HEK293 (cell line): ENCODE data around the gene ACTL8.

Experiments used
- CTCF ChIA-PET: fragments of 350-600 bp; formaldehyde crosslinking; extraction: SDS; loops from one replicate; lab custom pipeline; 2021; ENCODE audit warnings: antibody characterized with exemption; lab: Yijun Ruan, JAX
- POLR2A ChIA-PET: fragments of 300-600 bp; formaldehyde crosslinking; extraction: SDS; loops from one replicate; lab custom pipeline; 2020; ENCODE audit warnings: antibody characterized with exemption, inconsistent platforms; lab: Yijun Ruan, JAX
- H3K27ac ChIP-seq: fragments of 200-500 bp; sonication (Bioruptor generic); 2 replicates; pipeline ENCODE4 v1.5.1; 2014; ENCODE audit warnings: low read depth, low read length, control low read depth, inconsistent platforms; ENCODE audit errors: extremely low read depth
- H3K36me3 ChIP-seq, 2 experiments: fragments of 200-500 bp in 1 of 2; sonication (Bioruptor generic) in 1 of 2; 1 replicate in 1 of 2; 2 replicates in 1 of 2; pipeline ENCODE4 v1.5.1; 2014 to 2017; ENCODE audit warnings: inconsistent platforms in 2 of 2, low read length in 2 of 2; ENCODE audit not compliant: control insufficient read depth in 2 of 2, insufficient read depth in 1 of 2
- H3K4me1 ChIP-seq: fragments of 200-500 bp; sonication (Bioruptor generic); 2 replicates; pipeline ENCODE4 v1.5.1; 2014; ENCODE audit warnings: mild to moderate bottlenecking, low read length, inconsistent platforms; ENCODE audit not compliant: control insufficient read depth, insufficient read depth
- H3K4me3 ChIP-seq: 2 replicates; pipeline ENCODE4 v1.5.1; 2011; ENCODE audit warnings: low read depth, mild to moderate bottlenecking, control low read depth, low read length, moderate library complexity
- H3K9me3 ChIP-seq: fragments of 200-500 bp; sonication (Bioruptor generic); 2 replicates; pipeline ENCODE4 v1.5.1; 2014; ENCODE audit warnings: low read depth, low read length, inconsistent platforms; ENCODE audit not compliant: control insufficient read depth, insufficient read depth
- GLI2 ChIP-seq: fragments of 450-650 bp; formaldehyde crosslinking; IDR thresholded peaks from 2 replicates; pipeline ENCODE4; 2017; ENCODE audit warnings: missing biosample characterization, missing genetic modification characterization, low read depth, borderline replicate concordance
- KLF16 ChIP-seq: fragments of 450-650 bp; formaldehyde crosslinking; IDR thresholded peaks from 2 replicates; pipeline ENCODE4 v1.5.1; 2017; ENCODE audit warnings: missing biosample characterization, missing genetic modification characterization
- TRIM28 ChIP-seq: IDR thresholded peaks from 2 replicates; pipeline ENCODE4 v1.6.1; 2011; ENCODE audit warnings: low read length, control low read depth, borderline replicate concordance
- WT1 ChIP-seq: fragments of 450-650 bp; formaldehyde crosslinking; IDR thresholded peaks from 2 replicates; pipeline ENCODE4 v1.5.1; 2016; ENCODE audit warnings: missing biosample characterization, missing genetic modification characterization
- YY1 ChIP-seq: fragments of 450-650 bp; formaldehyde crosslinking; IDR thresholded peaks from 2 replicates; pipeline ENCODE4 v1.5.1; 2018; ENCODE audit warnings: missing biosample characterization, missing genetic modification characterization
- ZBTB48 ChIP-seq: fragments of 450-650 bp; formaldehyde crosslinking; IDR thresholded peaks from 2 replicates; pipeline ENCODE4 v1.5.1; 2016; ENCODE audit warnings: missing biosample characterization, missing genetic modification characterization
- ZBTB7A ChIP-seq: fragments of 450-650 bp; formaldehyde crosslinking; IDR thresholded peaks from 2 replicates; pipeline ENCODE4 v1.5.1; 2016; ENCODE audit warnings: low read depth, missing biosample characterization, missing genetic modification characterization
- ZNF10 ChIP-seq: fragments of 450-650 bp; formaldehyde crosslinking; IDR thresholded peaks from 2 replicates; pipeline ENCODE4 v1.5.1; 2017; ENCODE audit warnings: missing biosample characterization, missing genetic modification characterization
- ZNF366 ChIP-seq: fragments of 450-650 bp; formaldehyde crosslinking; conservative IDR thresholded peaks from 2 replicates; pipeline ENCODE4 v1.5.1; 2016; ENCODE audit warnings: missing biosample characterization, missing genetic modification characterization
- ZNF404 ChIP-seq: fragments of 450-650 bp; formaldehyde crosslinking; IDR thresholded peaks from 2 replicates; pipeline ENCODE4 v1.5.1; 2017; ENCODE audit warnings: missing biosample characterization, missing genetic modification characterization
- ZNF571 ChIP-seq: fragments of 450-650 bp; formaldehyde crosslinking; IDR thresholded peaks from 2 replicates; pipeline ENCODE4 v1.5.0; 2017; ENCODE audit warnings: missing biosample characterization, missing genetic modification characterization
- ZNF585B ChIP-seq: fragments of 450-650 bp; formaldehyde crosslinking; IDR thresholded peaks from 2 replicates; pipeline ENCODE4 v1.5.1; 2016; ENCODE audit warnings: missing biosample characterization, missing genetic modification characterization
- ZNF701 ChIP-seq: fragments of 450-650 bp; formaldehyde crosslinking; IDR thresholded peaks from 2 replicates; pipeline ENCODE4 v1.5.1; 2016; ENCODE audit warnings: missing biosample characterization, missing genetic modification characterization
- ZNF837 ChIP-seq: fragments of 450-650 bp; formaldehyde crosslinking; IDR thresholded peaks from 2 replicates; pipeline ENCODE4 v1.5.1; 2016; ENCODE audit warnings: missing biosample characterization, missing genetic modification characterization
- TF ChIP-seq, protein P1 (sequence below): fragments of 450-650 bp; formaldehyde crosslinking; IDR thresholded peaks from 2 replicates; pipeline ENCODE4 v1.5.1; 2016; ENCODE audit warnings: missing biosample characterization, missing genetic modification characterization
- TF ChIP-seq, protein P2 (sequence below): fragments of 450-650 bp; formaldehyde crosslinking; IDR thresholded peaks from 2 replicates; pipeline ENCODE4 v1.5.1; 2016; ENCODE audit warnings: missing biosample characterization, missing genetic modification characterization
- TF ChIP-seq, protein P3 (sequence below): fragments of 450-650 bp; formaldehyde crosslinking; IDR thresholded peaks from 2 replicates; pipeline ENCODE4 v1.5.1; 2016; ENCODE audit warnings: missing biosample characterization, missing genetic modification characterization
- TF ChIP-seq, protein P4 (sequence below): fragments of 450-650 bp; formaldehyde crosslinking; IDR thresholded peaks from 2 replicates; pipeline ENCODE4 v1.5.0; 2017; ENCODE audit warnings: missing biosample characterization, missing genetic modification characterization, borderline replicate concordance
- TF ChIP-seq, protein P5 (sequence below): fragments of 450-650 bp; formaldehyde crosslinking; IDR thresholded peaks from 2 replicates; pipeline ENCODE4 v1.5.1; 2017; ENCODE audit warnings: missing biosample characterization, mild to moderate bottlenecking, missing genetic modification characterization, moderate library complexity
- TF ChIP-seq, protein P6 (sequence below): fragments of 450-650 bp; formaldehyde crosslinking; IDR thresholded peaks from 2 replicates; pipeline ENCODE4 v1.5.1; 2016; ENCODE audit warnings: missing biosample characterization, missing genetic modification characterization, low read depth

ACTL8 gene

DNA sequence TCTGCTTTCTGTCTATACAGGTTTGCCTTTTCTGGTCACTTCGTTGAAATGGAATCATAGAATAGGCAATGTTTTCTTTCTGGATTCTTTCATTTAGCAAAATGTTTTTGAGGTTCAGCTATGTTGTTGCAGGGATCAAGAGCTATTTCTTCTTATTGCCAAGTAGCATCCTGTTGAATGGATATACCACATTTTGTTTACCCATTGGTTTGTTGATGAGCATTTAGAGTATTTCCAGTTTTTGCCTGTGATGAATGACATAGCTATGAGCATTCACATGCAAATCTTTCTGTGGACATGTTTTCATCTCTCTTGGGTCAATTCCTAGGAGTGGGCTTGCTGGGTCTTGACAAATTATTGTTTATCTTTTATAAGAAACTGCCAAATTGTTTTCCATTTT is 115.5 kb downstream of the ACTL8 start:
- ChIA-PET POLR2A (no interaction called here), CTCF (interaction anchor here (0.6 to 0.7 kb wide), 2 partner anchors 42 to 113 kb away, joined by 3 read pairs; no protein-coding TSS in a partner anchor)
- Histone ChIP-seq H3K36me3 (no peaks in the 10 kb centered on the region), H3K27ac (no peak overlapping the region), H3K4me1 (no peaks in the 10 kb centered on the region), H3K4me3 (no peak overlapping the region), H3K9me3 (no peaks in the 10 kb centered on the region)
- TF ChIP-seq ZBTB7A (tag by site-specific recombination) (no peak), ZNF701 (no peak), TRIM28 (no peak), ZBTB48 (tag by site-specific recombination) (no peak), KLF16 (tag by site-specific recombination) (no peak), ZNF837 (no peak), ZNF571 (no peak), GLI2 (tag by site-specific recombination) (no peak), WT1 (tag by site-specific recombination) (no peak), ZNF585B (no peak), YY1 (no peak), ZNF404 (tag by site-specific recombination) (no peak)
- TF ChIP-seq, protein P1, sequence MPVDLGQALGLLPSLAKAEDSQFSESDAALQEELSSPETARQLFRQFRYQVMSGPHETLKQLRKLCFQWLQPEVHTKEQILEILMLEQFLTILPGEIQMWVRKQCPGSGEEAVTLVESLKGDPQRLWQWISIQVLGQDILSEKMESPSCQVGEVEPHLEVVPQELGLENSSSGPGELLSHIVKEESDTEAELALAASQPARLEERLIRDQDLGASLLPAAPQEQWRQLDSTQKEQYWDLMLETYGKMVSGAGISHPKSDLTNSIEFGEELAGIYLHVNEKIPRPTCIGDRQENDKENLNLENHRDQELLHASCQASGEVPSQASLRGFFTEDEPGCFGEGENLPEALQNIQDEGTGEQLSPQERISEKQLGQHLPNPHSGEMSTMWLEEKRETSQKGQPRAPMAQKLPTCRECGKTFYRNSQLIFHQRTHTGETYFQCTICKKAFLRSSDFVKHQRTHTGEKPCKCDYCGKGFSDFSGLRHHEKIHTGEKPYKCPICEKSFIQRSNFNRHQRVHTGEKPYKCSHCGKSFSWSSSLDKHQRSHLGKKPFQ (tag by site-specific recombination): no peak
- TF ChIP-seq, protein P2, sequence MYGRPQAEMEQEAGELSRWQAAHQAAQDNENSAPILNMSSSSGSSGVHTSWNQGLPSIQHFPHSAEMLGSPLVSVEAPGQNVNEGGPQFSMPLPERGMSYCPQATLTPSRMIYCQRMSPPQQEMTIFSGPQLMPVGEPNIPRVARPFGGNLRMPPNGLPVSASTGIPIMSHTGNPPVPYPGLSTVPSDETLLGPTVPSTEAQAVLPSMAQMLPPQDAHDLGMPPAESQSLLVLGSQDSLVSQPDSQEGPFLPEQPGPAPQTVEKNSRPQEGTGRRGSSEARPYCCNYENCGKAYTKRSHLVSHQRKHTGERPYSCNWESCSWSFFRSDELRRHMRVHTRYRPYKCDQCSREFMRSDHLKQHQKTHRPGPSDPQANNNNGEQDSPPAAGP: no peak
- TF ChIP-seq, protein P3, sequence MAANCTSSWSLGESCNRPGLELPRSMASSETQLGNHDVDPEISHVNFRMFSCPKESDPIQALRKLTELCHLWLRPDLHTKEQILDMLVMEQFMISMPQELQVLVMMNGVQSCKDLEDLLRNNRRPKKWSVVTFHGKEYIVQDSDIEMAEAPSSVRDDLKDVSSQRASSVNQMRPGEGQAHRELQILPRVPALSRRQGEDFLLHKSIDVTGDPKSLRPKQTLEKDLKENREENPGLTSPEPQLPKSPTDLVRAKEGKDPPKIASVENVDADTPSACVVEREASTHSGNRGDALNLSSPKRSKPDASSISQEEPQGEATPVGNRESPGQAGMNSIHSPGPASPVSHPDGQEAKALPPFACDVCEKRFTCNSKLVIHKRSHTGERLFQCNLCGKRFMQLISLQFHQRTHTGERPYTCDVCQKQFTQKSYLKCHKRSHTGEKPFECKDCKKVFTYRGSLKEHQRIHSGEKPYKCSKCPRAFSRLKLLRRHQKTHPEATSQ (tag by site-specific recombination): no peak
- TF ChIP-seq, protein P4, sequence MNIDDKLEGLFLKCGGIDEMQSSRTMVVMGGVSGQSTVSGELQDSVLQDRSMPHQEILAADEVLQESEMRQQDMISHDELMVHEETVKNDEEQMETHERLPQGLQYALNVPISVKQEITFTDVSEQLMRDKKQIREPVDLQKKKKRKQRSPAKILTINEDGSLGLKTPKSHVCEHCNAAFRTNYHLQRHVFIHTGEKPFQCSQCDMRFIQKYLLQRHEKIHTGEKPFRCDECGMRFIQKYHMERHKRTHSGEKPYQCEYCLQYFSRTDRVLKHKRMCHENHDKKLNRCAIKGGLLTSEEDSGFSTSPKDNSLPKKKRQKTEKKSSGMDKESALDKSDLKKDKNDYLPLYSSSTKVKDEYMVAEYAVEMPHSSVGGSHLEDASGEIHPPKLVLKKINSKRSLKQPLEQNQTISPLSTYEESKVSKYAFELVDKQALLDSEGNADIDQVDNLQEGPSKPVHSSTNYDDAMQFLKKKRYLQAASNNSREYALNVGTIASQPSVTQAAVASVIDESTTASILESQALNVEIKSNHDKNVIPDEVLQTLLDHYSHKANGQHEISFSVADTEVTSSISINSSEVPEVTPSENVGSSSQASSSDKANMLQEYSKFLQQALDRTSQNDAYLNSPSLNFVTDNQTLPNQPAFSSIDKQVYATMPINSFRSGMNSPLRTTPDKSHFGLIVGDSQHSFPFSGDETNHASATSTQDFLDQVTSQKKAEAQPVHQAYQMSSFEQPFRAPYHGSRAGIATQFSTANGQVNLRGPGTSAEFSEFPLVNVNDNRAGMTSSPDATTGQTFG (tag by site-specific recombination): no peak

DNA sequence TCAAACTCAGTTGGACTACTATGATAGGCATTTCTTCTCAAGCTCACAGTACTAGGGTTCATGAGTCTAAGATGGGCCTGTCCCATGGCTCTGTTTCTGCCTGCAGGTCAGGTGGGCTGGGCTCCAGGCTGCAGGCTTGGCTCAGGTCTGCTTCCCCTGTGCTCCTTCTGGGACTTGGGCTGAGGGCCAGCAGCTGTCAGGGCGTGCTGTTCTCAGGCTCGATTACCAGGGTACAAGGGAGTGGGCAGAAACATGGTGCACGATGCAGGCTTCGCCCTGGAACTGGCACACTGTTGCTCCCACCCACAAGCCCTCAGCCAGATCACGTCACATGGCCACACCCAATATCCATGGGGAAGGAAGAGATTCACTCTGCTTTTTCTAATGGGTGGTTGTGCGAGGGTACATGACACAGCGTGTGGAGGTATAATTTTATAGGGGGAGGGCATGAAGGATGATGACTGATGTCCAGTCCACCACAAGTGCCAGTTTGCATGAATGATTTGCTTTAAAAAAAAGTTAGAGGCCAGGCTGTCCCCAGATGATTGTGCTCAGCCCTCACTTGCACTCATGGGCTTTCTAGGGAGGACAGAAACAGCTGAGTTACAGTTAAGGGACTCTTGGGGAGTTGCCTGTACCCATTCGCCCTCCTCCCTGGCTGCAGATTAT is 118.0 kb downstream of the ACTL8 start:
- Histone ChIP-seq H3K9me3 (no peaks in the 10 kb centered on the region), H3K36me3 (no peaks in the 10 kb centered on the region), H3K27ac (no peak overlapping the region), H3K4me3 (no peak overlapping the region), H3K4me1 (no peaks in the 10 kb centered on the region)
- TF ChIP-seq, protein P5, sequence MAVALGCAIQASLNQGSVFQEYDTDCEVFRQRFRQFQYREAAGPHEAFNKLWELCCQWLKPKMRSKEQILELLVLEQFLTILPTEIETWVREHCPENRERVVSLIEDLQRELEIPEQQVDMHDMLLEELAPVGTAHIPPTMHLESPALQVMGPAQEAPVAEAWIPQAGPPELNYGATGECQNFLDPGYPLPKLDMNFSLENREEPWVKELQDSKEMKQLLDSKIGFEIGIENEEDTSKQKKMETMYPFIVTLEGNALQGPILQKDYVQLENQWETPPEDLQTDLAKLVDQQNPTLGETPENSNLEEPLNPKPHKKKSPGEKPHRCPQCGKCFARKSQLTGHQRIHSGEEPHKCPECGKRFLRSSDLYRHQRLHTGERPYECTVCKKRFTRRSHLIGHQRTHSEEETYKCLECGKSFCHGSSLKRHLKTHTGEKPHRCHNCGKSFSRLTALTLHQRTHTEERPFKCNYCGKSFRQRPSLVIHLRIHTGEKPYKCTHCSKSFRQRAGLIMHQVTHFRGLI (tag by site-specific recombination): no peak
- TF ChIP-seq ZNF10 (tag by site-specific recombination) (no peak), ZNF366 (tag by site-specific recombination) (no peak)
- TF ChIP-seq, protein P2: no peak
- TF ChIP-seq, protein P6, sequence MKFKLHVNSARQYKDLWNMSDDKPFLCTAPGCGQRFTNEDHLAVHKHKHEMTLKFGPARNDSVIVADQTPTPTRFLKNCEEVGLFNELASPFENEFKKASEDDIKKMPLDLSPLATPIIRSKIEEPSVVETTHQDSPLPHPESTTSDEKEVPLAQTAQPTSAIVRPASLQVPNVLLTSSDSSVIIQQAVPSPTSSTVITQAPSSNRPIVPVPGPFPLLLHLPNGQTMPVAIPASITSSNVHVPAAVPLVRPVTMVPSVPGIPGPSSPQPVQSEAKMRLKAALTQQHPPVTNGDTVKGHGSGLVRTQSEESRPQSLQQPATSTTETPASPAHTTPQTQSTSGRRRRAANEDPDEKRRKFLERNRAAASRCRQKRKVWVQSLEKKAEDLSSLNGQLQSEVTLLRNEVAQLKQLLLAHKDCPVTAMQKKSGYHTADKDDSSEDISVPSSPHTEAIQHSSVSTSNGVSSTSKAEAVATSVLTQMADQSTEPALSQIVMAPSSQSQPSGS (tag by site-specific recombination): no peak
- TF ChIP-seq, protein P1 (tag by site-specific recombination): no peak
- POLR2A ChIA-PET: no interaction called here
- CTCF ChIA-PET: no interaction called here
